Right hindlimb (tissue), 1 donor: ENCODE results near the gene SLC38A11.
"Not testable (repeated sequence)": the region's sequence is repeated elsewhere in the genome, so short reads cannot be mapped to it uniquely, and the experiment has no call there.

Source experiments
- DNase-seq: peaks from one replicate; pipeline ENCODE4 v3.0.0-alpha.2; 2018

The SLC38A11 gene, protein sequence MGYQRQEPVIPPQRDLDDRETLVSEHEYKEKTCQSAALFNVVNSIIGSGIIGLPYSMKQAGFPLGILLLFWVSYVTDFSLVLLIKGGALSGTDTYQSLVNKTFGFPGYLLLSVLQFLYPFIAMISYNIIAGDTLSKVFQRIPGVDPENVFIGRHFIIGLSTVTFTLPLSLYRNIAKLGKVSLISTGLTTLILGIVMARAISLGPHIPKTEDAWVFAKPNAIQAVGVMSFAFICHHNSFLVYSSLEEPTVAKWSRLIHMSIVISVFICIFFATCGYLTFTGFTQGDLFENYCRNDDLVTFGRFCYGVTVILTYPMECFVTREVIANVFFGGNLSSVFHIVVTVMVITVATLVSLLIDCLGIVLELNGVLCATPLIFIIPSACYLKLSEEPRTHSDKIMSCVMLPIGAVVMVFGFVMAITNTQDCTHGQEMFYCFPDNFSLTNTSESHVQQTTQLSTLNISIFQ

DNA sequence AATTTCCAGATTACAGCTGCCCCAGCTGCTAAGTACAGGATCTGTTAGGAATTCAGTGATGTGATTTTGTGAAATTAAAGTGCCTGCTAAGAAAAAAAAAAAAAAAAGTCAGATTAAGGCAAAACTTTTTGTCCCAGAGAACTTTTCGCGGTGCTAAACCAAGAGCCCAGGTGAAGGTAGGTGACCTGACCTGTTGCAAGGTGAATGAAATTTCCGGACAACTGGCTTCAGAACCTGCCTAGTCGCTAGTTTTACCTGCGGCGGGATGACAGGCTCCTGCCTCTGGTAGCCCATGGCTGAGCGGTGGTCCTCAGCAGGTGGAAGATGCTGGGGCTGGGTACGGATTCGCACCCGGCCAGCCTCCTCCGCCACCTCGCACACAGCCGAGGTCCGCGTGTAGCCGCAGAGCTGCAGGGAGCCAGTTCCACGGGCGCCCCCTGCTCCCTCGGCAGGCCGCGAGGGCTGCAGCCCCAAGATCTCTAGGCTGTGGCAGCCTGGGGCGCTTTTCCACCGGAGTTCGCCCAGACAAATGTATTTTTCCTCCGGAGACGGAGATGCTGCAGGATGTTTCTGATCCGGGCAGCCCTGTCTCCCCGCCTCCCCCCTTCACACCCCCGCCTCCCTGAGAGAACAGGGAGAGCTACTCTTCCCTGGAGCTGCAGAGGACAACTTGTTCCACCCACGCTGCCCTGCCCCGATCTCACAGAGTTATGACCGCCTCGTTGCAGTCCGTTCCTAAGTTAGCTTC lies at the start of gene SLC38A11:
Gene SLC38A11, minus strand, starts transcription at position 572 of the 748 bp plus-strand sequence. Its CDS starts 278 bp downstream, at position 294.
- peak; percentile 25 for DNase-seq

- no peak for DNase-seq
Observed at GRCh38 chr2:165003443-165004130, 48.3 kb upstream of the SLC38A11 start.

- DNase-seq = no peak
Observed at GRCh38 chr2:165002638-165003037, 47.3 kb upstream of the SLC38A11 start.

DNA sequence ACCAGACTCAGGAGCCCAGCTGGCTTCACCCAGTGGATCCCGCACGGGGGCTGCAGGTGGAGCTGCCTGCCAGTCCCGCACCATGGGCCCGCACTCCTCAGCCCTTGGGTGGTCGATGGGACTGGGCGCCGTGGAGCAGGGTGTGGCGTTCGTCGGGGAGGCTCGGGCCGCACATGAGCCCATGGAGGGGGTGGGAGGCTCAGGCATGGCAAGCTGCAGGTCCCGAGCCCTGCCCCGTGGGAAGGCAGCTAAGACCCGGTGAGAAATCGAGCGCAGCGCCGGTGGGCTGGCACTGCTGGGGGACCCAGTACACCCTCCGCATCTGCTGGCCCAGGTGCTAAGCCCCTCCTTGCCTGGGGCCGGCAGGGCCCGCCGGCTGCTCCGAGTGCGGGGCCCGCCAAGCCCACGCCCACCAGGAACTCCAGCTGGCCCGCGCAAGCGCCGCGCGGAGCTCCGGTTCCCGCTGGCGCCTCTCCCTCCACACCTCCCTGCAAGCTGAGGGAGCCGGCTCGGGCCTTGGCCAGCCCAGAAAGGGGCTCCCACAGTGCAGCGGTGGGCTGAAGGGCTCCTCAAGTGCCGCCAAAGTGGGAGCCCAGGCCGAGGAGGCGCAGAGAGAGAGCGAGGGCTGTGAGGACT lies 39.5 kb upstream of the SLC38A11 start:
- not testable (repeated sequence) for DNase-seq

DNA sequence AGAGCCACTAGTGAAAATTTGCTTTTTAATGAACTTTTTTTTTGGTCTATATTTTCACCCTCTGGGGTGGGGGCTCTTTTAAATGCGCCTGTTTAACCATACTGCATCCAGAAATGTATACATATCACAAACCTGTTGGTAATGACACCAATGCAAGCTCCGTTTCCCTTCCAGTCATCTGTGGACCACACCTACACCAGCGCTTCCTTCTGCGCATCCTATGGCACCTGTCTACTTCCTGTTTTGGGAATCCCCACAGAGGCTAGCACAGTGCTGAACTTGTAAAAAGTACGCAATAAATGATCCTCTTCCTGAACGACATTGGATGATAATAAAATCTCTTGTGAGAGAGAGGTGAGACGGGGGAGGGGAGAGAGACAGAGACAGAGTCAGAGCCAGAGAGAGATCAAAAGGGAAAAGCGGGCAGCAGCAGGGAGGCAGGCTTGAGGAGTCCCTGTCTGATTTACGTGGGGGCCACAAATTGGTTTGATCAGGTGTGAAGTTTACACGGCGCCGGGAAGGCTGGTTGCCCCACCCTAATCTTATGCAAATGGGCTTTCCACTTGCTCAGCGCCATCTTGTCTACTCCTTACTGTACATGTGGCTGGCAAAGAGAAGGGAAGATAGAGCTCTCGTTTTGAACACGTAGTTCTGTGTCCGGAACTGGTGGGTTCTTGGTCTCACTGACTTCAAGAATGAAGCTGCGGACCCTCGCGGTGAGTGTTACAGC lies 38.1 kb upstream of the SLC38A11 start:
- DNase-seq = no peak

DNA sequence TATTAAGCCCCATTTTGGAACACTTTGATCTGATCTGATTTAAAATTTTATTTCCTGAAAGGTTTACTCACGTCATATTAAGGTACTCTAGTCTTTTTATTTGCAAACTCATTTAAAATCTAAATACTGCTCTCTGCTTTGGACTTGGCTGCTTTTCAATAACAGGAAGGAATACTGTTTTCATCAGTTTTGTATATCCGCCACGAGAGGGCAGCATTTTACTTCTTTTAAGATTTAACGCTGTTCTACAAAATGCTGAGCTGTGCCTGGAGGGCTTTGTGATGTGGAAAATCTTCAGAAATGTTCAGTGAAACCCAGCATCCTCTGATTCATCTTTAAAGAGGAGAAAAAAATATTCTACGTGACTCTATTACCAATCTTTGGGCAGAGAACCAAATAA lies 37.5 kb upstream of the SLC38A11 start:
- peak; percentile 63 for DNase-seq

GRCh38 chr2:164992093-164992454 lies 36.7 kb upstream of the SLC38A11 start:
- DNase-seq = not testable (repeated sequence)

- not testable (repeated sequence) for DNase-seq
Observed at GRCh38 chr2:164991361-164992092, 36.2 kb upstream of the SLC38A11 start.

- not testable (repeated sequence) for DNase-seq
Observed at GRCh38 chr2:164990953-164991352, 35.6 kb upstream of the SLC38A11 start.

GRCh38 chr2:164988805-164989204 lies 33.5 kb upstream of the SLC38A11 start:
- not testable (repeated sequence) for DNase-seq

- DNase-seq = not testable (repeated sequence)
Observed at GRCh38 chr2:164986027-164986426, 30.7 kb upstream of the SLC38A11 start.

- DNase-seq = no peak
Observed at GRCh38 chr2:164984428-164984827, 29.1 kb upstream of the SLC38A11 start.

GRCh38 chr2:164981217-164981990 lies 26.1 kb upstream of the SLC38A11 start:
- DNase-seq = no peak

DNA sequence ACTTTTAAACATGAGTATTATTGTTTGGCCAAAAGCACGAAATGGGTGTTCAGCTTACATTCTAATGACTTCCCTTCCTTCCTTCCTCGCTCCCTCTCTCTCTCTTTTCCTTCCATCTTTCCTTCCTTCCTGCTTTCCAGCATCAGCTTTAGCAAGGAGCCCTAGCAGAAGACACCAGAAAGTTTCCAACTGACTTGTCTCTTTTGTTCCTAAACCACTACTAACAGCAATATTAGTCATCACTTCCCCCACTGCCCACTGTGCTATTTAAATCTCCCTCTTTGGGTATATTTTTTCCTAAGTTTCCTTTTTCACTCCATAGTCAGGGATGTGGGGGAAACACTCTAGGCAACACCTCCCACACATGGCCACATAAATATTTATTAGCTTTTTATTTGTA lies 25.4 kb upstream of the SLC38A11 start:
- not testable (repeated sequence) for DNase-seq

DNA sequence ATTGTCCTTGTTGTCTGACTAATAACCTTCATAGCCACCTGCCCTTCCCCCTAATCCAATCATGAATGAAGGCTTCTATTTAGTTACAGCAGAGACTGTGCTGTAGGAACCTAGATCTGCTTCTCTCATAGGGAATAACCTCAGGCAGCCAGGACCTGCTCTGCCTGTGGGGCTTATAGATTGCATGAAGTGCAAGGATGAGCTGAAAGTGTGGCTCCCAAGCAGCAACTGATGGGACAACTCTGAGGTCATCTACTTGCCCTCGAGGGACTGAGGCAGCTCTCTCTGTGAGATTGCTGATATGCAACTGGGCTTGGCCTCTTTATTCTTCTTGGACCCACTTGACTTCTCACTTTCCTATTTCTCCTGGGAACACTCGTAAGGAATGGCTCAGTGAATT lies 23.8 kb upstream of the SLC38A11 start:
- no peak for DNase-seq

DNA sequence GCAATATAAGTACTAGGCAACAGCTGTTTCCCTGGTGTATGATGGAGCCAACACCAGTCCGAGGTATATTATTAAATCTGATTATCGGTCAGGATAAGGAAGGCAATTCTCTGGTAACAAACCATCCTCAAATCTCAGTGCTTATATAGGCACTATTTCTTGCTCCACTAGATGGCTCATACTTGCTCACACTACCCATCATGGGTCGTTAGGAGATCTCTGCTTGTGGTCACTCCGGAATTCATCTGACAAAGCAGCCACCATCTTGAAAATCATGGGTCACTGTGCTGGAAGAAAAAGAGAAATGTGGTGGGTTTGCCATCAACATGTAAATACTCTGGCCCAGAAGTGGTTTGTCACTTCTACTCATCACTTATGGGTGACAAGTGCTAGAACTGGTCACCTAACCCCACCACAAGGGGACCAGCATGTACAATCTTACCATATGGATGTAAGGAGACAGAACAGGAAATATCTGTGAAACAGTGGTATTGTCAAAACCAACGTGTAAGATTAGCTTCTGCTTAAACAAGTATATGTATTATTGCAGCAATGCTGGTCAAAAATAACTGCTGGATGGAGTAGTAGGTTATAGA lies 21.6 kb upstream of the SLC38A11 start:
- not testable (repeated sequence) for DNase-seq

DNA sequence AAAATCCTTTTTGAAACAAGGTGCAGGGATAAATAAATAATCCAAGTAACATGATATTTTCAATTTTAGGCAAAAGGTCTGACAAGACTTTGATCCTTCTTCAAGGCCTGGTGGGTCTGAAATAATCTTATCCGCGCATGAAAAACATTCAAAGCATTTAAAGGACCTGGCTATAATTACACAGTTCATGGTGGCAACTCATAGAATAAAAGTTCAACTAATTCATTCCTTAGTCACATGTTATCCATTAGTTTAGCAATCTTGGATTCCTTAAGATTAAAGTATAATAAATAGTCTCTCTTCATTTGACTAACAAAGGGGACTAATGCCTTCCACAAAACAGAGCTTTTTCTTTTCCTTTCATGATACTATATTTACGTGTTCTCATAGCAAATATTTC lies 21.0 kb upstream of the SLC38A11 start:
- no peak for DNase-seq

- DNase-seq = no peak
Observed at GRCh38 chr2:164975891-164976290, 20.6 kb upstream of the SLC38A11 start.

- DNase-seq = no peak
Observed at GRCh38 chr2:164974221-164974620, 18.9 kb upstream of the SLC38A11 start.

DNA sequence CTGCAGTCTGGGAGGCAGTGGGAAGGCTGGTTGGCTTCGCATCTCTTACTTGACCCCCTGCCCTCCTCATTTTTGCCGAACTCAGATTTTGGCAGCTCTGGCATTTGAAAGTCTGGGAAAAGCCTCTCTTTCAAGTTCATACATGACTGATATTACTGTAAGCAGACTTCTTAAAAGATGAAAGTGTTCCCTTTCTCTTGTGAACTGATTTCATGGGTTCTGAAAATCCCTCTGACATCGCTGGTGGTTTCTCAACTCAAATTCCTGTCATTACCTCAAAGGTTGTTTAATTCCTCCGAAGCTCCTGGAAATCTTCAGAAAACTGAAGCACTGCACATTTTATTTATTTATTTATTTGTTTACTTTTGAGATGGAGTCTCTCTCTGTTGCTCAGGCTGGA lies 16.9 kb upstream of the SLC38A11 start:
- DNase-seq = no peak
